HepG2 (cell line): Measurements from ENCODE around the gene SCAPER. TPM values are rescaled to one million over a fixed set of nuclear protein-coding genes. Genes with fewer than 3 reads are reported as not detected.
A peak's percentile ranks its signal among the peaks of the same experiment; 100 is the strongest.

ENCODE experiments used
- CBX1 ChIP-seq: IDR thresholded peaks from one replicate; pipeline ENCODE4 v1.6.1; 2016; ENCODE audit warnings: antibody characterized with exemption, low read depth
- DMTF1 ChIP-seq: sonication (generic); formaldehyde crosslinking; IDR thresholded peaks from 2 replicates; pipeline ENCODE4 v1.4.0; 2020; ENCODE audit warnings: mild to moderate bottlenecking, missing genetic modification reagents
- HNRNPH1 ChIP-seq: fragments of 200-400 bp; formaldehyde crosslinking; optimal IDR thresholded peaks from 2 replicates; pipeline ENCODE3; 2017; ENCODE audit warnings: mild to moderate bottlenecking, low read depth, low read length
- KIAA2018 ChIP-seq: sonication (generic); formaldehyde crosslinking; IDR thresholded peaks from 2 replicates; pipeline ENCODE4 v1.5.0; 2020; ENCODE audit warnings: mild to moderate bottlenecking, missing genetic modification reagents, borderline replicate concordance
- RAD21 ChIP-seq: fragments of 450-650 bp; formaldehyde crosslinking; IDR thresholded peaks from 2 replicates; pipeline ENCODE4 v1.5.0; 2020; ENCODE audit warnings: mild to moderate bottlenecking
- SOX6 ChIP-seq, 2 experiments: fragments of 450-650 bp in 1 of 2; sonication (generic) in 1 of 2; formaldehyde crosslinking in 1 of 2; IDR thresholded peaks; 2 replicates each; pipeline versions ENCODE4 v1.4.0 to v1.6.1; 2017 to 2020; ENCODE audit warnings: antibody characterized with exemption in 1 of 2, mild to moderate bottlenecking in 1 of 2, missing genetic modification reagents in 1 of 2
- SP140L ChIP-seq: sonication (generic); formaldehyde crosslinking; IDR thresholded peaks from 2 replicates; pipeline ENCODE4 v1.4.0; 2020; ENCODE audit warnings: missing genetic modification reagents, borderline replicate concordance
- SP4 ChIP-seq: sonication (generic); formaldehyde crosslinking; IDR thresholded peaks from 2 replicates; pipeline ENCODE4 v1.8.1; 2023; ENCODE audit warnings: mild to moderate bottlenecking, missing genetic modification reagents
- STAT5B ChIP-seq: sonication (generic); formaldehyde crosslinking; IDR thresholded peaks from 2 replicates; pipeline ENCODE4 v1.4.0; 2020; ENCODE audit warnings: missing genetic modification reagents
- TFAP4 ChIP-seq: sonication (generic); IDR thresholded peaks from 2 replicates; pipeline ENCODE4 v1.6.1; 2016; ENCODE audit warnings: low read depth, borderline replicate concordance
- TOPORS ChIP-seq: sonication (generic); formaldehyde crosslinking; IDR thresholded peaks from 2 replicates; pipeline ENCODE4 v1.8.0; 2023; ENCODE audit warnings: mild to moderate bottlenecking, missing genetic modification reagents
- ZNF207 ChIP-seq: fragments of 450-650 bp; IDR thresholded peaks from 2 replicates; pipeline ENCODE4 v1.6.1; 2016; ENCODE audit warnings: antibody characterized with exemption, borderline replicate concordance
- ZNF501 ChIP-seq: sonication (generic); formaldehyde crosslinking; IDR thresholded peaks from 2 replicates; pipeline ENCODE4 v1.5.1; 2020; ENCODE audit warnings: mild to moderate bottlenecking, moderate library complexity, missing genetic modification reagents
- ZNF749 ChIP-seq: sonication (generic); formaldehyde crosslinking; IDR thresholded peaks from 2 replicates; pipeline ENCODE4 v1.8.0; 2022; ENCODE audit warnings: mild to moderate bottlenecking, missing genetic modification reagents, moderate library complexity, borderline replicate concordance
- ZNF800 ChIP-seq: sonication (generic); formaldehyde crosslinking; IDR thresholded peaks from 2 replicates; pipeline ENCODE4 v1.4.0; 2020; ENCODE audit warnings: missing genetic modification reagents
- polyA plus RNA-seq, 8 experiments: library from polyadenylated mRNA; depleted of rRNA in 3 of 8; stranded (reverse) in 7 of 8; unstranded in 1 of 8; fragments of >200 nt; fragmentation: Illumina TruSeq in 4 of 8; extraction: Trizol in 4 of 8; gene quantifications; 2 replicates each; pipeline versions ENCODE4 v1.2.1 to v1.2.3, GENCODE V29; 2011 to 2016; ENCODE audit warnings: low read depth in 4 of 8, missing spikeins in 1 of 8, mixed read lengths in 1 of 8; ENCODE audit not compliant: insufficient read depth in 1 of 8
- total RNA-seq, 5 experiments: library from RNA; depleted of rRNA; stranded (reverse); fragments of >200 nt; fragmentation: Illumina TruSeq; extraction: Trizol; gene quantifications; 2 replicates each; pipeline ENCODE4 v1.2.3, GENCODE V29; 2016; ENCODE audit warnings: low read depth in 1 of 5

Gene SCAPER
- total and polyA plus RNA-seq, 2 of the 13 experiments (the other 11 are each of a cell fraction or from before 2014, with no cell fraction given) = 4.3 to 10.5 TPM

GRCh38 chr15:76311100-76311953, 593.8 kb downstream of the SCAPER start, which contains the start of gene ETFA (continued):
- no peak; the same call in 1 of the 2 replicates for TF ChIP-seq ZNF800 (CRISPR knock-in tag)
- no peak for TF ChIP-seq ZNF207
- TF ChIP-seq SP4 (CRISPR knock-in tag) = peak; percentile 51
- TF ChIP-seq DMTF1 (CRISPR knock-in tag) = 0 out of 2 replicates have a peak, but pooled peaks have one; percentile 24
- TF ChIP-seq CBX1 = peak; percentile 52
- TF ChIP-seq TFAP4 = no peak; the same call in 1 of the 2 replicates
- no peak for TF ChIP-seq SOX6 (IDR thresholded peaks at IDR 0.05)
- TF ChIP-seq SOX6 (CRISPR knock-in tag; IDR thresholded peaks at IDR 0.05) = peak; percentile 74
- peak; percentile 84; the same call in 1 of the 2 replicates for TF ChIP-seq ZNF749 (CRISPR knock-in tag)
- no peak for TF ChIP-seq STAT5B (CRISPR knock-in tag)
- no peak for TF ChIP-seq KIAA2018 (CRISPR knock-in tag)
- TF ChIP-seq SP140L (CRISPR knock-in tag) = no peak
- peak; percentile 97 for TF ChIP-seq ZNF501 (CRISPR knock-in tag)
- no peak for TF ChIP-seq RAD21 (CRISPR knock-in tag)
- no peak for TF ChIP-seq HNRNPH1
- 0 out of 2 replicates have a peak, but pooled peaks have one; percentile 81 for TF ChIP-seq TOPORS (CRISPR knock-in tag)
